Uterus (tissue), 4 donors: ENCODE results near the gene TNPO3. TPM values are rescaled to one million over a fixed set of nuclear protein-coding genes. Genes with fewer than 3 reads are reported as not detected.

Source experiments
- DNase-seq, 2 donors: peaks; one replicate each; pipeline ENCODE4 v3.0.0-alpha.2; 2019 to 2020
- H3K27ac ChIP-seq, 2 donors: fragments of 200-600 bp; sonication (generic); 1 replicate in 1 of 2; 2 replicates in 1 of 2; pipeline ENCODE4 v1.5.1; 2016 to 2018
- H3K27me3 ChIP-seq, 2 donors: fragments of 200-600 bp; sonication (generic); one replicate each; pipeline ENCODE4 v1.5.1; 2018 to 2019; ENCODE audit warnings: control low read depth in 1 of 2
- H3K36me3 ChIP-seq, 2 donors: fragments of 200-600 bp; sonication (generic); one replicate each; pipeline ENCODE4 v1.5.1; 2019; ENCODE audit warnings: control low read depth in 1 of 2
- H3K4me1 ChIP-seq, 2 donors: fragments of 200-600 bp; sonication (generic); one replicate each; pipeline ENCODE4 v1.5.1; 2018 to 2019; ENCODE audit warnings: control low read depth in 1 of 2
- H3K4me3 ChIP-seq, 2 donors: fragments of 200-600 bp; sonication (generic); 1 replicate in 1 of 2; 2 replicates in 1 of 2; pipeline ENCODE4 v1.5.1; 2018 to 2019; ENCODE audit warnings: mild to moderate bottlenecking in 1 of 2
- H3K9me3 ChIP-seq, 2 donors: fragments of 200-600 bp; sonication (generic); one replicate each; pipeline ENCODE4 v1.5.1; 2019; ENCODE audit warnings: control low read depth in 1 of 2
- CTCF ChIP-seq, 4 experiments: fragments of 200-600 bp in 2 of 4; fragments of 450-650 bp in 2 of 4; sonication (generic) in 2 of 4; IDR thresholded peaks; one replicate each; pipeline ENCODE4 v1.5.1; 2016 to 2019; ENCODE audit warnings: antibody characterized with exemption in 4 of 4, mild to moderate bottlenecking in 2 of 4, moderate library complexity in 1 of 4
- POLR2A ChIP-seq, 2 donors: fragments of 450-650 bp; IDR thresholded peaks; one replicate each; pipeline ENCODE4 v1.6.1; 2016; ENCODE audit warnings: antibody characterized with exemption in 2 of 2, mild to moderate bottlenecking in 1 of 2, moderate library complexity in 1 of 2
- intact Hi-C: fragments of 100-400 bp; cut with DNase I; formaldehyde crosslinking; loops from one replicate; pipeline ENCODE4 v1.15.1; 2023; ENCODE audit warnings: low total_unique reads
- total RNA-seq, 4 donors: library from RNA; depleted of rRNA in 3 of 4; stranded (reverse); fragments of >200 nt in 3 of 4; gene quantifications; one replicate each; pipeline versions ENCODE4 v1.1.0 to v1.2.4, GENCODE V29; 2014 to 2023
- donor health status: DM: yes; HTN: yes; CAD: no.

Gene TNPO3
- total RNA-seq, 4 donors from 2014 or later: 14.6 to 57.9 (median 31.9) TPM

- no peak overlapping the region for H3K4me3 ChIP-seq
- DNase-seq: no peak
- intact Hi-C loops: no loop called here
- H3K27me3 ChIP-seq: no peaks in the 10 kb centered on the region
- H3K4me1 ChIP-seq: no peaks in the 10 kb centered on the region
- H3K27ac ChIP-seq: no peak overlapping the region
- TF ChIP-seq CTCF (IDR thresholded peaks at IDR 0.05) (no peak), POLR2A (IDR thresholded peaks at IDR 0.05) (no peak)
- no peaks in the 10 kb centered on the region for H3K36me3 ChIP-seq
- no peaks in the 10 kb centered on the region for H3K9me3 ChIP-seq
Observed at GRCh38 chr7:129017933-129018538, 36.9 kb downstream of the TNPO3 start.

- intact Hi-C loops: no loop called here
Observed at GRCh38 chr7:129017264-129017663, 37.6 kb downstream of the TNPO3 start.

GRCh38 chr7:129014501-129015101 is 40.3 kb downstream of the TNPO3 start:
- Histone ChIP-seq H3K4me1 (no peaks in the 10 kb centered on the region), H3K4me3 (no peak overlapping the region), H3K27ac (no peak overlapping the region), H3K27me3 (no peaks in the 10 kb centered on the region), H3K36me3 (no peaks in the 10 kb centered on the region), H3K9me3 (no peaks in the 10 kb centered on the region)
- intact Hi-C loops: no loop called here
- DNase-seq: no peak
- no peak for TF ChIP-seq CTCF (IDR thresholded peaks at IDR 0.05)
- TF ChIP-seq POLR2A (IDR thresholded peaks at IDR 0.05): no peak

More at GRCh38 chr7:129017264-129017663, 37.6 kb downstream of the TNPO3 start:
- TF ChIP-seq POLR2A (IDR thresholded peaks at IDR 0.05) (no peak), CTCF (IDR thresholded peaks at IDR 0.05) (no peak)
- Histone ChIP-seq H3K4me3 (no peak overlapping the region), H3K27me3 (no peaks in the 10 kb centered on the region), H3K9me3 (no peaks in the 10 kb centered on the region), H3K4me1 (no peaks in the 10 kb centered on the region), H3K36me3 (no peaks in the 10 kb centered on the region), H3K27ac (no peak overlapping the region)
- no peak for DNase-seq

GRCh38 chr7:129013048-129013724 is 41.7 kb downstream of the TNPO3 start:
- Histone ChIP-seq H3K27me3 (no peaks in the 10 kb centered on the region), H3K9me3 (no peaks in the 10 kb centered on the region), H3K4me1 (no peaks in the 10 kb centered on the region), H3K4me3 (no peak overlapping the region), H3K36me3 (no peaks in the 10 kb centered on the region), H3K27ac (no peak overlapping the region)
- intact Hi-C loops: no loop called here
- TF ChIP-seq CTCF (IDR thresholded peaks at IDR 0.05) (no peak), POLR2A (IDR thresholded peaks at IDR 0.05) (no peak)
- no peak for DNase-seq

- Histone ChIP-seq H3K36me3 (no peaks in the 10 kb centered on the region), H3K4me3 (no peak overlapping the region), H3K9me3 (no peaks in the 10 kb centered on the region), H3K27me3 (no peaks in the 10 kb centered on the region), H3K4me1 (no peaks in the 10 kb centered on the region), H3K27ac (no peak overlapping the region)
- TF ChIP-seq POLR2A (IDR thresholded peaks at IDR 0.05) (no peak), CTCF (IDR thresholded peaks at IDR 0.05) (no peak)
- DNase-seq: no peak
- intact Hi-C loops: no loop called here
Observed at GRCh38 chr7:129012641-129013040, 42.3 kb downstream of the TNPO3 start.
